IPS-NIHi11 (cell line): ENCODE data around the gene GPRIN1.

ENCODE experiments used
- DNase-seq: peaks from one replicate; pipeline ENCODE4 v3.0.0; 2012; ENCODE audit warnings: mixed read lengths, low spot score

GPRIN1 gene

DNA sequence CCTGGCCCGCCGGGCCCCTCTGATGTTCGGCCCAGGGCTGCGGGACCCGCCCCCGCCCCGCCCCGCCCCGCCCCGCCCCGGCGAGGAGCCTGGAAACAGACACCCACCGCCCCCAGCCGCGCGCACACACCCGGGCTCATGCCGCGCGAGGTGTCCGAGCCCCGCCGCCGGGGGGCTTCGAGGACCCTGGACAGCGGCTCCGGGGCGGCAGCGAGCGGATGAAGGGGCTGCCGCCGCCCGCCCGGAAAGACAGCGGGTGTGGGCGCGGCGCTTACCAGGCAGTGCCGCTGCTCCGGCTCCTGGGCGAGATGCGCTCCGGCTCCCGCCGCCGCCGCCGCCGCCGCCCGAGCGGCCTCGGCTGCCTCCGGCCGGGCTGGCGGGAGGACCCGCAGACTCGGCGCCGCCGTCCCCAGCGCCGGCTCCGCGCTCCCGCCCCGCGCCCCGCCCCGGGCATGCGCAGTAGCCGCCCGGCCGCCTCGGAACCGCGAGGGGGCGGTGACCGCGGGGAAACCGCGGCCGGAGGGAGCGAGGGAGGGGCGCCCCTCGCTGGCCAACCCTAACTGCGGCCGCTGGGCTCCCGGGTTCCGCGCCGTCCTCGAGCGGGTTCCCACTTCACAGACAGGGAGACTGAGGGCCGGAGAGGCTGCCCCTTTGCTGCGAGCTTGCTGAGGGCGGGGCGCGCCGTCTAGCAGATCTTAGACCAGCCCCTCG lies at the start of gene GPRIN1:
Gene GPRIN1, minus strand, starts transcription at position 433 of the 711 bp plus-strand sequence. CDS start 10,322 bp downstream, outside the sequence.
- DNase-seq: peak; percentile 96

DNA sequence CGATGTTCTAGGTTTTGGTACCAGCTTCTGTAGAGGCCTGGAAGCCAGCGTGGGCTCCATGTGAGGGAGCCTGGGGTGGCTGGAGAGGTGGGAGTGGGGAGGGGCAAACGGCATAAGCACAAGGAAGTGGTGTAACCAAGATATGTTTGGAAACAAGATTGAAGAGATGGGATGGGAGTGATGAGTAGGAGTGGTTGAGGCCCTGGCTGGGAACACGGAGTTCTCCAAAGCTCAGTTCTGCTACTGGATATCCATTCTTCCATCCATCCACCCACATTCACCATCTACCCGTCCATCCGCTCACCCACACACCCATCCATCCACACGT lies 49.5 kb upstream of the GPRIN1 start:
- DNase-seq: no peak

DNA sequence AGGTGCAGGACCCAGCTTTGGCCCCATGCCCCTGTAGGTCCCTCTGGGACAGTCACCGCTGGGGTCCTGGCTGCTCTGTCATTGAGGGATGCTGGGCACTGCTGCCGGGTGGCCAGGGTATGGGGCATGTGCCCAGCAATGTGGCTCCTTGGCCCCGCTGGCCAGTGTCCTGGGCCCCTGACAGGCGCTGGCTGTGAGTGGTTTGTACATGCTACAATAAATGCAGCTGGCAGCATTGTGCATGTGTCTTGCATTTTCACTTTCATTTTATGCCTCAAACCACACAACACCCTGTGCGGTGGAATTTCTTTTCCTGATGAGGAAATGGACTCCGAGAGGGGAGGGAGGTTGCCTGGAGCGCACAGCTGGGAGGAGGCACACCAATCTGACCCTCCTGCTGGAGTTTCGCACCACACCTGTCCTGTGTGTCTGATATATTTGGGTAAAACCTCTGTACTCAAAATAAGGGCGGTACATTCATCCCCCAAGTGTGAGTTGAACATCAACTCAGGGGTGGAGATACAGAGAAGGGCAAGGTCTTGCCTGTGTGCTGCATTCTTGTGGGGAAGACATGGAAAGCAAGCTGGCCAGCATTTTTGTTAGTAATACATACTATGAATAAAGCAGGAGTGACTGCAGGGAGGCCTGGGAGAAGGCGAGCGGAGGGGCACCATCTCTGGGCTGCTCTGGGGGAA lies 49.0 kb upstream of the GPRIN1 start:
- DNase-seq: no peak

DNA sequence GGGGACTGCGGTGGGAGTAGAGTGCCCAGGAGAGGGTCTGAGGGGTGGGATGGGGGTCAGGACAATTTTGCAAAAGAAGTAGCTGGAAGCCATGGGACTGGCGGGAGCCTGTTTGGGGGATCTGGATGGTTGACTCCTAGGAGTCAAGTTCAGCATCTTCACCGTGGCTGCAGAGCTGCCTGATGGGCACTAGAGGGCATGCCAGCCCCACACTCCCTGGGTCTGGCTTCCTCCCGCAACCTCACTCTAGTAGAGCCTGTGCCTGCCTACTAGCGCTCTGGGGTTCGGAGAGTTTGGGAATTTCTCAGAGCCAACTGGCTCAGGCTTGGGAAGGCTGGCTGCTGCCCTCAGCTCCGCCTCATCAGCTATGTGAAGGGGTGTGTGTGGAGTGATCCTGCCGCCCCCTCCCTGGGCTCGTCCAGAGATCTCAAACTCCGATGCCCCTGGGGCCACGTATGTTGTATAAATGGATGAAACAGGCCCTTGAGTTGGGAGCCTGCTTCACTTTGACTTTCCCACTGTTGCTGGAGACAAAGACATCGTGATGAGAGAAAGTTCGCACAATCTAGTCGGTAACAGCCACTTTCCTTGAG lies 48.1 kb upstream of the GPRIN1 start:
- peak; percentile 81 for DNase-seq

DNA sequence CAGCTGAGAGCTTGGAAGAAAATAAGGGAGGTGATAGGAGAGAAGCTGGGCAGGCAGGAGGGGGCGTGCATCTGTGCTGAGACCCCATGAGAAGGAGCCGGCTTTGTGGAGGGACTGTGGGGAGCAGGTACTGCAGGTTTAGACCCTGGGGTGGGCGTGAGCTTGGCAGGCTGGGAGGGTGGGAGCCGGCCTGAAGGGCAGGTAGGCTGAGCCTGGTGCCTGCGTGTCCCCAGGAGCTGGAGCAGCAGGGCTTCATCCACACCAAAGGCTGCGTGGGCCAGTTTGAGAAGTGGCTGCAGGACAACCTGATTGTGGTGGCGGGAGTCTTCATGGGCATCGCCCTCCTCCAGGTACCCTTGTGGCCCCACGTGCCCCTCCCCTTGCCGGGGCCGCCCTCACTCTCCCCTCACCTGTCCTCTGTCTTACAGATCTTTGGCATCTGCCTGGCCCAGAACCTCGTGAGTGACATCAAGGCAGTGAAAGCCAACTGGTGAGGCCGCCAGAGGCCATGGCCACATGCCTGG lies 46.6 kb upstream of the GPRIN1 start:
- DNase-seq: no peak

DNA sequence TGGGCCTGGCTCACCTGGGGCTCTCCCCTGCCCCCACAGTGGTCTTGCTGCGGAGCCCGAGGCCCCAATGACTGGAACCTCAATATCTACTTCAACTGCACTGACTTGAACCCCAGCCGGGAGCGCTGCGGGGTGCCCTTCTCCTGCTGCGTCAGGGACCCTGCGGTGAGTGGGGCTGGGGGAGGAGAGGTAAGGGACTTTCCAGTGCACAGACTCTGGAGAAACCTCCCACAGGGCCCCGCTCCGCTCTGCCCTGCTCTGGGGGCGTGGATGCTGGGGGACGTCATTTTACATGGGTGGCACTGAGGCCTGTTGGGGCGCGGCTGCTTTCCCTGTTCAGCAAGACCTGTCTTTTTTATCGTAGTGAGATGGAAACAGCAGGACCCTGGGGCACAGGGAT lies 44.9 kb upstream of the GPRIN1 start:
- no peak for DNase-seq

DNA sequence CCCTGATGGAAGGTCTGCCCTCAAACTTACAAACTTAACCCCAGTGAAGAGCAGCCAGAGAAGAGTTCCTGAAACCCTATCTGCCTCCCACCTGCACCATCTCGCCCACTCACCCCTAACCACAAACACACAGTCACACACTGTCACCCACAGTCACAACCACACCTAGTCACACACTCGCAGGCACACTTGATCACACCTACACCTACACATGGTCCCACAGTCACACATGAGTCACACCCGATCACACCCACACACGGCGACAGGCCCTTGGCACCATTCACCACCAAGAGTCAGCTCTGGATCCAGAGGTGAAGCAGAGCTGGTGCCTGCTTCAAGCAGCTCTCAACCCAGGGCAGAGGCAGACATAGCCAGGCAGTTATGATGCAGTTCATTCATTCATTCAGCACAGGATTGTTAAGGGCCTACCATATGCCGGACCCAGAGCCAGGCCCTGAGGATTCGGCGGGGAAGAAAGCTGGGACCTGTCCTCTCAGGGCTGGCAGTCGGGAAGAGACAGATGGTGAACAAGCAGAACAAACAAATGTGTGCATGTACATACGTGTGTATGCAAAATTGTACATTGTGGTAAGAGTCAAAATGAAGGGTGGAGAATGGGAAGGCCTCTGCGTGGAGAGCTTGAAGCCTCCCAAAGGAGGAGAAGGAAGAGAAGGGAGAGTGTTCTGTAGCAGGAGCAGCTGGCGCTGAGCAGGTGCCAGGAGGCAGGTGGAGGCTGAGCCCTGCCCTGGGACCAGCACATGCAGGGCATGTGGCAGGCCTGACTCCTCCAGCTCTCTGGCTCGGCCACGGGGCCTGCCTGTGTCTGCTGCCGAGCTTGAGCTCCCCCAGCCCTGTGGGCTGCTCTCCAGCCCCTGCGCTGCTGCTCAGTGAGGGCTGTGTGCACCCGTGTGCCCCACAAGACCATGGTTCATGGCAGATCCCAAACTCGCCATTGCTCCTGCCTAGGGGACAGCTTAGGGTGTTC lies 43.7 kb upstream of the GPRIN1 start:
- no peak for DNase-seq

DNA sequence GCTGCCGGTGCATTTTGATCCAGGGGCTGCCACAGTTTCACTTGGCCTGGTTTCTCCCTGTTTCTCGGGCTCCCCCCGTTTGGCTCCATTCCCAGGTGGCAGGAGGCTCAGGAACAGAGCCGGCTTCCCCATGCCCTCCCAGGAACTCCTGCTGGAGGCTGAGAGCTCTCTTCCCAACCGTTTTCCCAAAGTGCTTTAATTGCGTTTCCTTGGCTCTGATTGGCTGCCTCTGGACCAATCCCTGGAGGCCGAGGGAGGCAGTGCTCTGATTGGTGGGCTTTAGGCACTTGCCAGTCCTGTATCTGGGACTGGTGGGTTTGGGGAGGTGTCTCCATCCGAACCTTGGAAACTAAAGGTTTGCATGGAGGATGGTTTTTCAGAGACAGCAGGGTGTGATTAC lies 42.2 kb upstream of the GPRIN1 start:
- DNase-seq: peak; percentile 70

DNA sequence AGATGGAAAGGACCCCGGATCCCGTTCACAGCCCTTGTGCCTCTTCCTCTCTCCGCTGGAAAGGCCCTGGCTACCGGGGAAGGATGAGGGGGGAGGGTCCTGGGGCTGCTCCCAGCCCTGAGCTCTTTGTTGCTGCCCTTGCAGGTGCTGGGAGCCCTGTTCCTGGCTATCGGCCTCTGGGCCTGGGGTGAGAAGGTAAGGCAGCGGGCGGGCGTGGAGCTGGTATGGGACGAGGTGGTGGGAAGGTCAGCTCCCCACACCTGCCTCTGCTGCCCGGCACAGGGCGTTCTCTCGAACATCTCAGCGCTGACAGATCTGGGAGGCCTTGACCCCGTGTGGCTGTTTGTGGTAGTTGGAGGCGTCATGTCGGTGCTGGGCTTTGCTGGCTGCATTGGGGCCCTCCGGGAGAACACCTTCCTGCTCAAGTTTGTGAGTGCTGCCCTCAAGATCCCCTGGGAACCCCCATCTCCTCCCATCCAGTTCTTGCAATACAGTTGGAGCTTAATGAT lies 41.6 kb upstream of the GPRIN1 start:
- DNase-seq: no peak

DNA sequence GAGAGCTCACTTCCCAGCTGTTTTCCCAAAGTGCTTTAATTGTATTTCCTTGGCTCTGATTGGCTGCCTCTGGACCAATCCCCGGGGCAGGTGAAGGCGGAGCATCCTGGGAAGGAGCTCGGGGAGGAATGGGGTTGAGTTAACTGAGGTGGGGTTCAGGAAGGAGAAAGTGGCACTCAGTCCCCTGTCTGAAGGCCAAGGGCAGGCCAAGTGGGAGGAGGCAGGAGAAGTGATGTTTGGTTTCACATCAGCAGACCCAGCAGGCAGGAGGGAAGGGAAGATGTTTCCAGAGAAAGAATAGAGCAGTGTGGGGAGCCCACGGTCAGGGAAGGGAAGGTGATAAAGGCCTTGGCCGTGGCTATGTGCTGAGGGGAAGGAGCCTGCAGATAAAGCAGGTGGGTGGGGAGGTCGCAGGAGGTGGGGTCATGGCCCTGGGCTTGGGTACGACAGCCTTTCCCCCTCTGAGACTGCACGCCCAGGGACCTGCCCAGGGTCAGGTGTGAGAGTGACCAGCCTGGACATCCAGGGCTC lies 40.5 kb upstream of the GPRIN1 start:
- DNase-seq: peak; percentile 72

DNA sequence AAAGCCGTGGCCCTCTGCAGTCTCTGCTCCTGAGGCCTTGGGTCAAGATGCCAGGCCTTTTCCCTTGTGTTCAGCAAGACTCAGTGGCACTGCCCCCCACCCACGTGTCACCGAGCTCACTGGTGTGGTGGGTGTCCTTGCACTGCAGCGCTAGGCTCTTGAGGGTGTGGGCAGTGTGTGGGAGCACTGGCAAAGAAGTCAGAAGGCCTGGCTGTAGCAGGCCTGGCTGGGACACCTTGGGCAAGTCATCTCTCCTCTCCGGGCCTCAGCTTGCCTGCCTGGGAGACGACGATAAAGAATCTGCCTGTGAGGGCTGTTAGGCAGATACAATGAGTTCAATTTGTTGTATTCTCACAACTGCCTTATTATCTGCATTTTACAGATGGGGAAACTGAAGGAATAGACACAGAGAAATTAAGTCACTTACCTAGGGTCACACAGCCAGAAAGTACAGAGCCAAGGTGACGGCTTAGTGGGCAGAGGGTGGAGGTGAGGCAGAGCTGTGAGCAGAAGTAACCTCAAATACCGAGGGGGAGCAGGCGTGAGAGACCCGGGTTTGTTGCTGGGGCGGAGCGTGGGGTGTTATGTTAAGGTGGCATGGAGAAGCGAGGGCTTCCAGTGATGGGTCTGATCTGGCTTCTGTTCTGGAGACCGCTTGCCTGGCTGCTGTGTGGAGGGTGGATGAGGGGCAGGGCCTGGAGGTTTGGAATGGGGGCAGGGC lies 38.7 kb upstream of the GPRIN1 start:
- no peak for DNase-seq

DNA sequence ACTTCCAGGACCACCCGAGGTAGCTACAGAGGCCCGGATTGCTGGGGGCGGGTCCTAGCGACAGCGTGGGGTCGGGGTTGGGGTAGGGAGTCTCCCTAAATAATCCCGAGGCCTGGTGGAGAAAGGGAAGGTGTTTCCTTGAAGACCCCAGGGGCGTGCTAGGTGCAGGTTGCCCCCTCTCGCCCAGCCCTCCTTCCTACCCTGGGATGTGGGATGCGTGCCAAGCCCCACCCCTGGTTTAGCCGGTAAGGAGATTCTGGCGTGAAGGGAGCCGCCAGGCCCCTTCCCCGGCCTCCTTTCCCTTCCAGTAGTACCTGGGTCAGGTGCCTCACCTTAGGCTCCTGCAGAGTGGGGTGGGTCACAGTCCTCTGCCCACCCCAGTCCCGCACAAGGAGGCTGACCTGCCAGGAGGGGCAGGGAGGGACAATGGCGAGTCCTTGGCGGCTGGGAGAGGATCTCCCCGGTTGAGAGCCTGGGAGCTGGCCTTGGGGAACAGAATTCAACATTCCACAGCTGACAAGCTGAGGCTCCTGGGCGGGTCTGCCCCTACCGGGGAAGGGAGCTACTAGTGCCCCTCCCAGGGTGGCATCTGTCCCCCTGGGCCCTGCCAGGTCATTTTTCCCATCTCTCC lies 38.0 kb upstream of the GPRIN1 start:
- DNase-seq: peak; percentile 63

DNA sequence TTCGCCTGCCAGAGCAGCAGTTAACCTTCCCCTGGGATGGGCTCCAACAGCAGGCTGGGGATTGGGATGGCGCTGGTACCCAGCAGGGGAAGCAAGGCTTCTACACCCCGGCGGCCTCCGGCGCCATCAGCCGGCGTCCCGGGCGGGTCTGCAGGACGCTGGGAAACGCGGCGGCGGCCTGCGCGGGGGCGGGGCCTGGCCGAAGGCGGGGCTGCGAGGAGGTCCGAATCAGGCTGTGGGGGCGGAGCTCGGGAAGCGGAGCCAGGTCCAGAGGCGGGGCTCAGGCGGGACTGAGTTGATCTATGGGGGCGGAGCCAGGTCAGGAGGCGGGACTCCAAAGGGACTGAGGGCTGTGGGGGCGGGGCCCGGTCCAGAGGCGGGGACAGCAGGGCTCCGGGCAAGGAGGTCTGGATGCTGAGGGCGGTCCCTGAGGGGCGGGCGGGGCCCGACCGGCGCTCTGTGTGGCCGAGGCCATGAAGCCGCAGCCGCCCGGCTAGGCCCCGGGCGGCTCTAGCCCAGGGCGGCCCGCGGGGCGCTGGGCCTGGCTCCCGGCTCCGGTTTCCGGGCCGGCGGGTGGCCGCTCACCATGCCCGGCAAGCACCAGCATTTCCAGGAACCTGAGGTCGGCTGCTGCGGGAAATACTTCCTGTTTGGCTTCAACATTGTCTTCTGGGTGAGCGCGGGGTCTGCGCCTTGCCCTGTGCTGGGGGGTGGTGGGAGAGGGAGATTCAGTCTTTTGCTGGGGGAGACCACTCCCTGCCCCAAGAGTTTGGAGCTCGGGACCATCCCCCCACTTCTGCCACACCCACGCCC lies 37.3 kb upstream of the GPRIN1 start, which contains the start of gene TSPAN17:
Gene TSPAN17, plus strand, starts transcription at position 455 of the 813 bp plus-strand sequence. Its CDS starts 132 bp downstream, at position 587.
- peak; percentile 99 for DNase-seq

DNA sequence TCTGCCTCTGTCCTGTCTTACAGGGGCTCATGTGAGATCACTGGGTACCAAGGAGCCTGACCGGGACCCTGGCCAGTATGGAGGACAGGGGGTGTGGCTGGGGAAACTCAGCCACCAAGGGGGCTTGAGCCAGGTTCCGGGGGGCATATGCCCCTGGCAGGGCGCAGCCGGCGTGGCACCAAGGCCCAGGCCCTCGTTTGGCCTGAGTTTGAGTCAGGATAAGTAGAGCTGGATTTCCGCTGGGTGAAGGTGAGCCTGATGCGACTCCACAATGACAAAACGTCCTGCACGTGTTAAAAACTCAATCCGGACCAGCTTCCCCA lies 36.7 kb upstream of the GPRIN1 start:
- DNase-seq: no peak

DNA sequence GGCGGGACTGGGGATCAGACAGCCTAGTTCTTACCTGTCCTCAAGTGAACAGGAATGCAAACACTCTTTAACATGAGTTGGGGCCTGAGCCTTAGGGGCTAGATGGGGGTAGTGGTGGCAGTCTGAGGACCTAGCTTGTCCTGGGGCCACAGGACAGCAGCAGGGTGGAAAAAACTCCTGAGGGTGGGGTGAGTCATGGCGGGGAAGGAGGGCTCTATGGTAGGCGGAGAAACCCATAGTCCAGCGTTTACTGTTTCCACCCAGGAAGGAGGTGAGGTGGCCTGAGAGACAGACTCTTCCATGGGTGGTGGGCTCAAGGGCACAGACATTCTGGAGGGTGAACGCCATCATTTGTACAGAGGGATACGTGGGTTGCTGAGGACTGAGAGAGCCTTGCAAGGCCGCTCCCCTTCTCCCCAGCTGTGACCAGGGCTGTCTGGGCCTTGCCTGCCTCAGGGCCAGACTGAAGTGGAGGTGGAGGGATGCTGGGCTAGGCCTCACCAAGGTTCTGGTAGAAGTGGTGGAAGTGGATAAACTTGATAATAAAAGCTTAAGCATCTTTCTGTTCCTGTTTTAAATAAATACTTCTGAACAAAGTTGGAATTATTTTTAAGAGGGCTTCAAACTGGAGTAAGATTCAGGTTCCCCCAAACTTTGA lies 36.2 kb upstream of the GPRIN1 start:
- DNase-seq: no peak

DNA sequence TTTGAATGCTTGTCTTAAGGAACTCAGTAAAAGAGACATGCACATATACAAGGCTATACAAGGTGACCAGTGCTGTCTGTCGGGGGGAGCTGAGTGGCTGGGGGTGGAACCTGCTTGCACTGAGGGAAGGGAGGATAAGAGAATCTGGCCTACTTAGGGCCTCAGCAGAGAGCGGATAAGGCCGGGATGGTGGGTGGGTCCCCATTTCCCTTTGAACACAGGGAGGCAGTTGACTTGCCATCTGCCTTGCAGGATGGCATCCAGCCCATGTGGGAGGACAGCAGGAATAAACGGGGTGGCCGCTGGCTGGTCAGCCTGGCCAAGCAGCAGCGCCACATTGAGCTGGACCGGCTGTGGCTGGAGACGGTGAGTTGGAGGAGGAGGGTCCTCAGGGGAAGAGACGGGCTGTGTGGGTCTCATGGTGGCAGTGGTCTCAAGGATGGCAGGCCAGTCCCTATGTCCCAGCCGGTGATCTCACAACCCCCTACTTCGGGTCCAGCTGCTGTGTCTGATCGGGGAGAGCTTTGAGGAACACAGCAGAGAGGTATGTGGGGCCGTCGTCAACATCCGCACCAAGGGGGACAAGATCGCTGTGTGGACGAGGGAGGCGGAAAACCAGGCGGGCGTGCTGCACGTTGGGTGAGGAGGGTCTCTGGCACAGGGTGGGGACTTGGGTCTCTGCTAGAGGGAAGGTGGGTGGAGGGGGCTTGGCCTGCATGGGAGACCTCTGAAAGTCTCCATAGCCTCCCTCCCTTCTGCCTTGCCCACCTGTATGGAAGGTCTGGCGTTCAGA lies 35.1 kb upstream of the GPRIN1 start:
- no peak for DNase-seq

DNA sequence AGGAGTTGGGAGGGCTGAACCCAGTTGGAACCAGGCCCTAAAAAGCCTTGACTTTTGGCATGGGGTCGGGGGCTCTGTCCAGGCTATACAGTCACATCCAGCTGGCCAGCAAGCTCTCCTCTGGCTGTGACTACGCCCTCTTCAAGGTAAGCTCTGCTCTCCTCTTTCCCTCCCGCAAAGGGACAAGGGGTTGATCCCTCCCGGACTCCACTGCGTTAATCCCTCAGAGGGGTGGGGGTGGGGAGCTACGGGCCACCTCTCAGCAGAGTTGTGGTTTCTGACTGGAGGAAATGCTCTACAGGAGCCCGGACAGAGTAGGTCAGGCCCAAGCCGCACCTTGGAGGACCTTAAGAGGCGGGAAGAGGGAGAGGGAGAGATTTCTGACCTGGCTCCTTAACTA lies 34.3 kb upstream of the GPRIN1 start:
- DNase-seq: no peak
